Skeletal muscle tissue (tissue), 4 donors: ENCODE results near the gene PTPN14. TPM values are rescaled to one million over a fixed set of nuclear protein-coding genes. Genes with fewer than 3 reads are reported as not detected.

Source experiments
- H3K27ac ChIP-seq: one replicate; pipeline ENCODE4 v1.7.0; 2013; ENCODE audit warnings: mild to moderate bottlenecking, low read depth, low read length, inconsistent platforms
- H3K27me3 ChIP-seq, 3 donors: one replicate each; pipeline ENCODE4 v1.7.0; 2013; ENCODE audit warnings: low read length in 3 of 3; ENCODE audit not compliant: control insufficient read depth in 3 of 3, insufficient read depth in 3 of 3
- H3K36me3 ChIP-seq, 3 donors: one replicate each; pipeline ENCODE4 v1.7.0; 2013; ENCODE audit warnings: low read length in 3 of 3; ENCODE audit not compliant: control insufficient read depth in 3 of 3, insufficient read depth in 3 of 3
- H3K4me1 ChIP-seq, 3 donors: one replicate each; pipeline ENCODE4 v1.7.0; 2013; ENCODE audit warnings: low read length in 3 of 3, mild to moderate bottlenecking in 3 of 3; ENCODE audit not compliant: control insufficient read depth in 3 of 3, insufficient read depth in 3 of 3
- H3K4me3 ChIP-seq, 3 donors: one replicate each; pipeline ENCODE4 v1.7.0; 2013; ENCODE audit warnings: low read length in 3 of 3
- H3K9ac ChIP-seq, 3 donors: one replicate each; pipeline ENCODE4 v1.7.0; 2013; ENCODE audit warnings: low read length in 3 of 3, mild to moderate bottlenecking in 3 of 3, moderate library complexity in 2 of 3, low read depth in 1 of 3
- H3K9me3 ChIP-seq, 3 donors: one replicate each; pipeline ENCODE4 v1.7.0; 2013; ENCODE audit warnings: low read length in 3 of 3; ENCODE audit not compliant: control insufficient read depth in 3 of 3
- total RNA-seq: library from RNA; depleted of rRNA; stranded (reverse); fragments of >200 nt; gene quantifications from one replicate; pipeline ENCODE4 v1.2.3, GENCODE V29; 2014
- donor health status: Osteomylitis.

PTPN14 gene
- total RNA-seq, 1 donor from 2014 or later, result 19.8 TPM

- Histone ChIP-seq H3K9ac (no peak overlapping the region), H3K27me3 (no peaks in the 10 kb centered on the region), H3K9me3 (no peaks in the 10 kb centered on the region), H3K4me3 (no peak overlapping the region), H3K36me3 (peaks cover 22 to 43% (median 26%) of the 10 kb centered on the region in 3 donors), H3K27ac (no peak overlapping the region), H3K4me1 (peaks cover 3 to 9% (median 8%) of the 10 kb centered on the region in 3 donors)
Measured at GRCh38 chr1:214372092-214372491, 179.3 kb downstream of the PTPN14 start.

GRCh38 chr1:214370615-214371014 is 180.8 kb downstream of the PTPN14 start:
- Histone ChIP-seq H3K4me1 (peaks cover 3 to 9% (median 8%) of the 10 kb centered on the region in 3 donors), H3K4me3 (no peak overlapping the region), H3K27me3 (no peaks in the 10 kb centered on the region), H3K9me3 (no peaks in the 10 kb centered on the region), H3K27ac (no peak overlapping the region), H3K36me3 (peaks cover 19 to 37% (median 22%) of the 10 kb centered on the region in 3 donors), H3K9ac (no peak overlapping the region)

GRCh38 chr1:214369364-214369763 is 182.0 kb downstream of the PTPN14 start:
- Histone ChIP-seq H3K9me3 (no peaks in the 10 kb centered on the region), H3K9ac (no peak overlapping the region), H3K36me3 (peaks cover 13 to 34% (median 22%) of the 10 kb centered on the region in 3 donors), H3K4me3 (no peak overlapping the region), H3K27ac (no peak overlapping the region), H3K4me1 (peaks cover 9 to 15% (median 15%) of the 10 kb centered on the region in 3 donors), H3K27me3 (no peaks in the 10 kb centered on the region)

GRCh38 chr1:214367841-214368240 is 183.6 kb downstream of the PTPN14 start:
- no peak overlapping the region for H3K9ac ChIP-seq
- H3K27me3 ChIP-seq, result no peaks in the 10 kb centered on the region
- H3K27ac ChIP-seq, result no peak overlapping the region
- no peaks in the 10 kb centered on the region for H3K9me3 ChIP-seq
- H3K4me1 ChIP-seq, result peaks cover 19 to 27% (median 19%) of the 10 kb centered on the region in 3 donors
- peaks cover 13 to 31% (median 20%) of the 10 kb centered on the region in 3 donors for H3K36me3 ChIP-seq
- no peak overlapping the region for H3K4me3 ChIP-seq

GRCh38 chr1:214364786-214365295 is 186.6 kb downstream of the PTPN14 start:
- Histone ChIP-seq H3K4me1 (peaks cover 21 to 40% (median 34%) of the 10 kb centered on the region in 3 donors), H3K4me3 (no peak overlapping the region), H3K36me3 (peaks cover 10 to 27% (median 11%) of the 10 kb centered on the region in 3 donors), H3K9ac (peak overlapping the region in 1 of 3 donors; percentile 44), H3K9me3 (no peaks in the 10 kb centered on the region), H3K27ac (no peak overlapping the region), H3K27me3 (no peaks in the 10 kb centered on the region)

GRCh38 chr1:214364386-214364785 is 187.0 kb downstream of the PTPN14 start:
- Histone ChIP-seq H3K4me1 (peaks cover 21 to 40% (median 34%) of the 10 kb centered on the region in 3 donors), H3K9ac (no peak overlapping the region), H3K27ac (no peak overlapping the region), H3K9me3 (no peaks in the 10 kb centered on the region), H3K36me3 (peaks cover 8 to 27% (median 10%) of the 10 kb centered on the region in 3 donors), H3K4me3 (no peak overlapping the region), H3K27me3 (no peaks in the 10 kb centered on the region)

- Histone ChIP-seq H3K4me3 (no peak overlapping the region), H3K9me3 (no peaks in the 10 kb centered on the region), H3K9ac (no peak overlapping the region), H3K27me3 (no peaks in the 10 kb centered on the region), H3K27ac (peak overlapping the region; percentile 80), H3K36me3 (peaks cover 7 to 19% (median 8%) of the 10 kb centered on the region in 3 donors), H3K4me1 (peaks cover 21 to 40% (median 34%) of the 10 kb centered on the region in 3 donors)
Measured at GRCh38 chr1:214363386-214363785, 188.0 kb downstream of the PTPN14 start.

GRCh38 chr1:214362188-214362882 is 189.1 kb downstream of the PTPN14 start:
- H3K4me3 ChIP-seq, result peak overlapping the region in 2 of 3 donors; percentile 19 to 41
- peaks cover 6 to 23% (median 11%) of the 10 kb centered on the region in 3 donors for H3K36me3 ChIP-seq
- peaks cover 21 to 40% (median 34%) of the 10 kb centered on the region in 3 donors for H3K4me1 ChIP-seq
- peak overlapping the region; percentile 80 for H3K27ac ChIP-seq
- H3K9me3 ChIP-seq, result no peaks in the 10 kb centered on the region
- H3K27me3 ChIP-seq, result no peaks in the 10 kb centered on the region
- H3K9ac ChIP-seq, result peak overlapping the region in 1 of 3 donors; percentile 54

GRCh38 chr1:214361636-214362035 is 189.8 kb downstream of the PTPN14 start:
- H3K9me3 ChIP-seq, result no peaks in the 10 kb centered on the region
- peak overlapping the region in 1 of 3 donors; percentile 35 for H3K4me3 ChIP-seq
- peak overlapping the region; percentile 80 for H3K27ac ChIP-seq
- no peaks in the 10 kb centered on the region for H3K27me3 ChIP-seq
- H3K9ac ChIP-seq, result no peak overlapping the region
- peaks cover 21 to 40% (median 34%) of the 10 kb centered on the region in 3 donors for H3K4me1 ChIP-seq
- H3K36me3 ChIP-seq, result peaks cover 10 to 29% (median 18%) of the 10 kb centered on the region in 3 donors

GRCh38 chr1:214360525-214361164 is 190.8 kb downstream of the PTPN14 start:
- Histone ChIP-seq H3K4me1 (peaks cover 21 to 40% (median 34%) of the 10 kb centered on the region in 3 donors), H3K27me3 (no peaks in the 10 kb centered on the region), H3K4me3 (no peak overlapping the region), H3K9me3 (no peaks in the 10 kb centered on the region), H3K9ac (no peak overlapping the region), H3K27ac (peak overlapping the region; percentile 80), H3K36me3 (peaks cover 15 to 31% (median 23%) of the 10 kb centered on the region in 3 donors)
